Stimulated activated CD4-positive, alpha-beta T cell treated with anti-CD3 and anti-CD28 coated beads, Interleukin-12 subunit alpha, Interleukin-12 subunit beta, amount 100 ng/mL, for 24 hours (primary cell): ENCODE data around the gene GGA2.

Experiments
- DNase-seq, 2 experiments: peaks; one replicate each; pipeline ENCODE4 v3.0.0-alpha.2; 2020; ENCODE audit warnings: low read depth in 2 of 2

GGA2 gene

GRCh38 chr16:23416816-23417215, 93.5 kb downstream of the GGA2 start:
- DNase-seq = no peak

- no peak for DNase-seq
These were observed 95.6 kb downstream of the GGA2 start for GRCh38 chr16:23414731-23415130.
